GM21529 (cell line): ENCODE results near the gene SLC13A5.
A peak's percentile ranks its signal among the peaks of the same experiment; 100 is the strongest.
"Not testable (repeated sequence)": the region's sequence is repeated elsewhere in the genome, so short reads cannot be mapped to it uniquely, and the experiment has no call there.

Experiments
- ATAC-seq: cut with Tn5 transposase; IDR thresholded peaks from one replicate; pipeline ENCODE4 v1.9.1; 2021; ENCODE audit not compliant: unreplicated experiment

SLC13A5 gene

GRCh38 chr17:6666557-6666956, 46.6 kb downstream of the SLC13A5 start:
- no peak for ATAC-seq

GRCh38 chr17:6666077-6666521, 47.1 kb downstream of the SLC13A5 start:
- ATAC-seq: no peak

GRCh38 chr17:6663200-6663599, 50.0 kb downstream of the SLC13A5 start:
- ATAC-seq: not testable (repeated sequence)

GRCh38 chr17:6661464-6661848, 51.7 kb downstream of the SLC13A5 start:
- ATAC-seq: no peak

- peak; percentile 78 for ATAC-seq
Observed at GRCh38 chr17:6660805-6661463, 52.2 kb downstream of the SLC13A5 start.

GRCh38 chr17:6660101-6660500, 53.1 kb downstream of the SLC13A5 start:
- ATAC-seq: no peak

GRCh38 chr17:6658411-6658810, 54.8 kb downstream of the SLC13A5 start:
- not testable (repeated sequence) for ATAC-seq

GRCh38 chr17:6657633-6658287, 55.4 kb downstream of the SLC13A5 start:
- no peak for ATAC-seq

GRCh38 chr17:6656797-6657632, 56.2 kb downstream of the SLC13A5 start:
- ATAC-seq: not testable (repeated sequence)

GRCh38 chr17:6655732-6656361, 57.3 kb downstream of the SLC13A5 start:
- ATAC-seq: not testable (repeated sequence)

- no peak for ATAC-seq
Observed at GRCh38 chr17:6654841-6655731, 58.1 kb downstream of the SLC13A5 start.

- peak; percentile 2 for ATAC-seq
Observed at GRCh38 chr17:6651919-6652452, 61.2 kb downstream of the SLC13A5 start.

GRCh38 chr17:6651354-6651918, 61.7 kb downstream of the SLC13A5 start, which contains the start of the genes C17orf100 and MED31:
Gene C17orf100, plus strand, starts transcription at chr17:6651762. Its CDS starts 152 bp downstream, at chr17:6651914.
Gene MED31, minus strand, starts transcription at chr17:6651605. Its CDS starts 77 bp downstream, at chr17:6651528.
- ATAC-seq: peak; percentile 89

GRCh38 chr17:6648181-6648580, 65.0 kb downstream of the SLC13A5 start:
- ATAC-seq: no peak

- ATAC-seq: no peak
Observed at GRCh38 chr17:6643451-6644125, 69.6 kb downstream of the SLC13A5 start.

GRCh38 chr17:6642592-6642991, 70.6 kb downstream of the SLC13A5 start:
- ATAC-seq: no peak

GRCh38 chr17:6641247-6641863, 71.8 kb downstream of the SLC13A5 start:
- peak; percentile 13 for ATAC-seq

GRCh38 chr17:6640536-6641246, 72.5 kb downstream of the SLC13A5 start, which contains the start of the genes KIAA0753 and TXNDC17:
Gene KIAA0753, minus strand, starts transcription at chr17:6640711. Its CDS starts 5,608 bp downstream, at chr17:6635103.
Gene TXNDC17, plus strand, starts transcription at chr17:6641060. Its CDS starts 23 bp downstream, at chr17:6641083.
- ATAC-seq: peak; percentile 78
